Gastroesophageal sphincter (tissue), 3 donors: ENCODE measurements around the gene ARPC4.

Experiments used
- EP300 ChIP-seq: sonication (generic); formaldehyde crosslinking; IDR thresholded peaks from one replicate; pipeline ENCODE4 v1.6.1; 2017; ENCODE audit warnings: antibody characterized with exemption, mild to moderate bottlenecking
- POLR2AphosphoS5 ChIP-seq: sonication (generic); formaldehyde crosslinking; IDR thresholded peaks from one replicate; pipeline ENCODE4 v1.6.1; 2017; ENCODE audit warnings: antibody characterized with exemption
- TF ChIP-seq, protein P1 (sequence below), 4 experiments: fragments of 200-600 bp in 2 of 4; fragments of 450-650 bp in 2 of 4; sonication (generic) in 1 of 4; IDR thresholded peaks; one replicate each; pipeline ENCODE4 v1.5.1; 2017 to 2019; ENCODE audit warnings: antibody characterized with exemption in 4 of 4, mild to moderate bottlenecking in 2 of 4, moderate library complexity in 2 of 4

DNA sequence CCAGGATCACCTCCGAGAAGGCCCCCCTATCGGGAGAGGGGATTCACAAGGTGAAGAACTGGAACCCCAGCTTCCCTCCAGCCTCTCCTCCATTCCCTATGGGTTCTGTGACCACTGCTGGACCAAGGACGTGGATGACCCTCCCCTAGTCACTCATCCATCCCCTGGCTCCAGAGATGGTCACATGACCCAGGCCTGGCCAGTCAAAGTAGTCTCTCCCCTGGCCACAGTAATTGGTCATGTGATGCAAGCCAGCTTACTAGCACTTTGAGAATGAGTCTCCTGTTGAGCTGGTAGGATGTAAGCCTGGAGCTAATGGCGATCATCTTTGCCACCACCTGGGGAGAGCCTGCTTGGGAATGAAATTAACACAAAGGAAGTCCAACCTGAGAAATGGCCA, 27.0 kb upstream of the ARPC4 start:
- TF ChIP-seq POLR2AphosphoS5 (no peak), EP300 (no peak)
- TF ChIP-seq, protein P1, sequence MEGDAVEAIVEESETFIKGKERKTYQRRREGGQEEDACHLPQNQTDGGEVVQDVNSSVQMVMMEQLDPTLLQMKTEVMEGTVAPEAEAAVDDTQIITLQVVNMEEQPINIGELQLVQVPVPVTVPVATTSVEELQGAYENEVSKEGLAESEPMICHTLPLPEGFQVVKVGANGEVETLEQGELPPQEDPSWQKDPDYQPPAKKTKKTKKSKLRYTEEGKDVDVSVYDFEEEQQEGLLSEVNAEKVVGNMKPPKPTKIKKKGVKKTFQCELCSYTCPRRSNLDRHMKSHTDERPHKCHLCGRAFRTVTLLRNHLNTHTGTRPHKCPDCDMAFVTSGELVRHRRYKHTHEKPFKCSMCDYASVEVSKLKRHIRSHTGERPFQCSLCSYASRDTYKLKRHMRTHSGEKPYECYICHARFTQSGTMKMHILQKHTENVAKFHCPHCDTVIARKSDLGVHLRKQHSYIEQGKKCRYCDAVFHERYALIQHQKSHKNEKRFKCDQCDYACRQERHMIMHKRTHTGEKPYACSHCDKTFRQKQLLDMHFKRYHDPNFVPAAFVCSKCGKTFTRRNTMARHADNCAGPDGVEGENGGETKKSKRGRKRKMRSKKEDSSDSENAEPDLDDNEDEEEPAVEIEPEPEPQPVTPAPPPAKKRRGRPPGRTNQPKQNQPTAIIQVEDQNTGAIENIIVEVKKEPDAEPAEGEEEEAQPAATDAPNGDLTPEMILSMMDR (IDR thresholded peaks at IDR 0.05) = no peak
